LHCN-M2 (cell line): ENCODE results near the gene GRM4. TPM values are rescaled to one million over a fixed set of nuclear protein-coding genes. Genes with fewer than 3 reads are reported as not detected.
"Not testable (repeated sequence)": the region's sequence is repeated elsewhere in the genome, so short reads cannot be mapped to it uniquely, and the experiment has no call there.

Experiments used
- DNase-seq: peaks from one replicate; pipeline ENCODE4 v3.0.0-alpha.2; 2012; ENCODE audit warnings: low read depth
- total RNA-seq: library from RNA; depleted of rRNA; stranded (reverse); fragments of >200 nt; gene quantifications from 2 replicates; pipeline ENCODE4 v1.2.3, GENCODE V29; 2014

GRM4 gene
- total RNA-seq, 1 experiment from 2014 or later, result not detected

DNA sequence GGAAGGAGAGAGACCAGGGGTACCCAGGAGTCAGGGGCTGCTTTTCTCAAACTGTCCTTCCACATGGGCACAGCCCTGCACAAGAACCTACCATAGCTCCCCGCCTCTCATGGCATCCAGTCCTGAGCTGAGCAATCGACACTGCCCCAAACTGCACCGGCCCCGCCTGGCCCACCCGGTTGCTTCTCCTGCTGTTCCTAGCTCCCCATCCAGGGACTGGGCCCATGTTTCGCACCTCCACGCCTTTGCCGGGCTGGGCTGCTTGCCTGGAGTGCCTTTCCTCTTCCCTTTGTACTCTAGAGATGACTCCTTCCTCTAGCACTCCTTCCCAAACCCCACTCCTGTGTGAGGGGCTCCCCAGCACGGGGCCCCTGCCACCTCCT is 123.0 kb downstream of the GRM4 start:
- DNase-seq, result no peak

DNA sequence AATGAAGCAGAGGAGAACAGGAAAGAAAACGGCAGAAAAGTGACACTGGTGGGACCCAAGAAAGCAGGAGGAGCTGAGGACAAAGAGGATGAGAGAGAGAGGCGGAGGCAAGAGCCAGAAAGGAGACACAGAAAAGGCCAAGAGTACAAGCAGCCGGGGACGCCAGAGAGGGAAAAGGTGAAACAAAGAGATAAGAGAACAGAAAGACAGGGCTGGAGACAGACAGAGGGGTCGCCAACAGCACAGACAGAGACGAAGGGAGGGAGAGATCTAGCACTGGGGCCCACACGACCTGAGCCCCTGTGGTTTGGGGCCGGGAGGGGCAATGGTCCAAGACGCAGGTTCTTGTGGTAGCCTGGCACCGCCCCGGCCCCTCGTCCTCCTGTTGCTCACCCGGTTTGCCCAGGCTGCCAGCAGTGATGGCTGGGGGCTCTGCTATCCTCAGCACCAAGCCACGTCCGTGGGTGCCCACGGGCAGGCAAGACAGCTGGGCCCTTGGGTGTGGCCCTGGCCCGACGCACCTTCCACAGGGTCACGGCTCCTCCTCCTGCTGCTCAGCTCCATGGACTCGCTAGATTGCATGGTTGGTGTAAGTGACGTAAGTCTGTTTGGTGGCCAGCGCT is 123.5 kb downstream of the GRM4 start:
- DNase-seq, result no peak

DNA sequence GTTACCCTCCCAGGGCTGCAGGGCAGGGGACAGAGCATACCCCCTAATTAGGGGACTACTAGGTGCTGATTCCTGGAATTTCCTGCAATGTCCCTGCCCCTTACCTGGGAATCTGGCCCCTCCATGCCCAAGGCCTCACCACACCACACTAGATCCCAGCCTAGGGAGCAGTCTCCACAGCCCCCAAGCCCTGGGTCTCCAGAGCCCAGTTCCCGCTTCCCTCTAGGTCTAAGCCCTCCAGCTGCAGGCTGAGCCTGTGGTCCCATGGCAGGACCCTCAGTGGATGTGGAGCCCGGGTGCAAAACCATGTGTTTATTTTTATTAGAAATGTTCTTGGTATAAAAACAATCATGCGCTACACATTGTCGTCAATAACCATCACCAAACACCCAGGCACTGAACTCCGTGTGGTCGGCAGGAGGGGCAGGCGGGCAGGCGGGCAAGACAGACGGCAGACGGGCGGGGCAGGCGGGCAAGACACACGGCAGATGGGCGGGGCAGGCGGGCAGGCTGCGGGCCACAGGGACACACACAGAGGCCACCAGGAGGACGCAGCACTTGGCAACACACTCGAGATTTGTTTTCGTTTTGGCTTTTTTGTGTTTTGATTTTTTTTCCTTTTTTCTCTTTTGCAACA is 124.2 kb downstream of the GRM4 start:
- DNase-seq, result no peak

DNA sequence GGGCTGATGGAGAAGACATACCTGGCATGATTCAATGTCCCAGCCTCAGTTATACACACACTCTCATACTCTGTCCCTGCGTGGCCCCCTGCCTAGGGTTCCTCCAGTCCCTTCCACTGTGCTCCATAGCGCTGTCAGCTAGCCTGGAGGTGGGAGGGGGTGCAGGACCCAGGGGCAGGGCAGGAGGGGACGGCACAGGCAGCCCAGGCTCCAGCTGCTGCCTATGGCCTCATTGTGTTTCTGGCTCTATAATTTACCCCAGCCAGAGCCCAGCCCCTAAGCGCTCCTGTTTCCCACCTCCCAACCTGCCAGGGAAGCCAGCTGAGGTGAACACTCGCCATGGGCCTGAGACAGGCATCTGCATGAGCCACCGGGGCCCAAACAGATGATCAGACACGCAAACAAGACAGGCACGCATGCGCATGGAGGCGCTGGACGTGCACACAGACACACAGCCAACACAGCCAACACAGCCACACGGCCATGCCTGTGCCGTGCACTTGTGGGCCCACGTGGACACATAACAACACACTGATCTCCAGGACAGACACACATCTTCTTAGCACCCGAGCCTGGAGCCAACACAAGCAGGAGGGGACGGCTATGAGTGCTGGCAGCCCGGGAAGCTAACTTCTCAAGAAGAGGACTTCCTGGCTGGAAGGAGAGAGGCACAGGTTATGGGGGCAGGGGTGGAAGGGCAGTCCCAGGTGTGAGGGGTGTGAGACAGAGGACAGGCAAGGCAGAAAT is 124.9 kb downstream of the GRM4 start:
- no peak for DNase-seq

DNA sequence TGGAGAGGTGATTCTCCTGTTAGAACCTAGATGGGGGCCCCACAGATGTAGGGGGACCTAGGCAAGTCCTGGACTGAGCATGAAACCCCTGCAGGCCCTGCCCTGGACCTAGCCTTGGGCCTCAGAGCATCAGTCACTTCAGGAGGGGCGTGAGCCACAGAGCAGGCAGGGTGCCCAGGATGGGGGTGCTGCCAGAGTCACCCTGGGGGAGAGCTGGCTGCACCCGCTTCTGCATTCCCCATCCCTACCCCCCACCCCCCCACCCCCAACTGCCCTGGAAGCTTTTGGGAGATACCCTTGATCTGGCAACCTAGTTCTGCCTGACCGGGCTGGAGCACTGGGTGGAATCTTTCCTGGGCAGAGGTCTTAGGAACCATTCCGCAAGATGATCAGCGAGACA is 125.6 kb downstream of the GRM4 start:
- no peak for DNase-seq

DNA sequence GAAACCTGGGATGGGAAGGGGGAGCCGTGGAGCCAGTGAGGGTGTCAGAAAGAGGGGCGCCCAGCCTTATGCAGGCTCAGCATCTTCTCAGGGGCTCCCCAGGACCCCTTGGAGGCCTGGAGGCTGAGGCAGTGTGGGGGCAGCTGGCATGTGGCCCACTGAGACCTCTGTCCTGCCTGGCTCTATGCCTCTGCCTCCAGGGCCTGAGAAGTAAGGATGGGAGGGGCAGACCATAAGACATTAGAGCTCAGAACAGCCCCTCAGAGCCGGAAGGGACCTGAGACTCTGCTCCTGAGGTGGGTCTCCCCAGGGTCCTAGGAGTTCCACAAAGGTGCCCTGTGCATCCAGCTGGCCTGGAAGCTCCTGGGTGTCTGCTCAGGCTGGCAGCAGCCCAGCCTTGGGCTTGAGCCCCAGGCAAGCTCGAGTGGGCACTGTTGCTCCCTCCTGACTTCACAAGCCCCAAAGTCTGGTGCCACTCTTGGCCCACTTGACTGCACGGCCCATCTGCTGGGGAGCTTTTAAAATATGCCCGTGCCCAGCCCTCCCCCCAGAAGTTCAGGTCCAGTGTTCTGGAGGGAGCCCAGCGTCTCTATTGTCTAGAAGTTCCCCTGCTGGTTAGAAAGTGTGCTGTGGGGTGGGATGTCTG is 126.8 kb downstream of the GRM4 start:
- no peak for DNase-seq

DNA sequence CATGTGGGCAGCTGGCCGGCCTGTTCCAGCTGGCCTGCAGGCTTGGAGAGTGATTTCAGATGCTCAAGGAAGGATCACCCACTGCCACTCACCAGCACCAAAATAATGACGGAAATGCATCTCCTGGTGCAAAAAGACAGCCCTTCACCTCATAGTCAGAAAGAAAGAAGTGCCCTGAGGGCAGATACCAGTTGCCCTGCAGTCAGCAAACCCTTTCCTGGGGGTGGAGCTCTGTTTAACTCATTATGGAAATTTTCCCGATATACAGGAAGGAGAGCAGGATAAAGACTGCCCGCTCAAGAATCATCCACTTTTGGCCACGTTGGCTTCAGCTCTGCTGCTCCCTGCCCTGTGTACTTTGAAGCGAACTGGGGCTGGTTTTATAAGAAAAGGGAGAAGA is 127.9 kb downstream of the GRM4 start:
- no peak for DNase-seq

DNA sequence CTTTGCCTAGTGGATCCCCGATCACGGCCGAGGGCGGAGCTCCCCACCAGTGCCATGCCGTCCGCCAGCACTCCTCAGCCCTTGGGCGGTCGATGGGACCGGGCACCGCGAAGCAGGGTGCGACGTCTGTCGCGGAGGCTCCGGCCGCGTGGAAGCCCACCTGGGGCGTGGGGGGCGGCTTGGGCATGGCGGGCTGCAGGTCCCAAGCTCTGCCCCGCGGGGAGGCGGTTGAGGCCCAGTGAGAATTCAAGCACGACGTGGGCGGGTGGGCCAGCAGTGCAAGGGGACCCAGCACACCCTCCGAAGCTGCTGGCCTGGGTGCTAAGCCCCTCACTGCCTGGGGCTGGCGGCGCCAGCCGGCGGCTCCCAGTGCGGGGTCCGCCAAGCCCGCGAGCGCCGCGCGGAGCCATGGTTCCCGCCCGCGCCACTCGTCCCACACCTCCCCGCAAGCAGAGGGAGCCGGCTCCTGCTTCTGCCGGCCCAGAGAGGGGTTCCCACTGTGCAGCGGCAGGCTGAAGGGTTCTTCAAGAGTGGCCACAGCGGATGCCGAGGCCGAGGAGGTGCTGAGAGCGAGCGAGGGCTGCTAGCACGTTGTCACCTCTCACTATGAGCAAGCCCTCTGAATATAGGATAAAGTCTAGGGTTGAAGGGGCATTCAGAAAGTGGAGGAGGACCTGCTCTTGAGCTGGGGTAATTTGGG is 128.6 kb downstream of the GRM4 start:
- no peak for DNase-seq

DNA sequence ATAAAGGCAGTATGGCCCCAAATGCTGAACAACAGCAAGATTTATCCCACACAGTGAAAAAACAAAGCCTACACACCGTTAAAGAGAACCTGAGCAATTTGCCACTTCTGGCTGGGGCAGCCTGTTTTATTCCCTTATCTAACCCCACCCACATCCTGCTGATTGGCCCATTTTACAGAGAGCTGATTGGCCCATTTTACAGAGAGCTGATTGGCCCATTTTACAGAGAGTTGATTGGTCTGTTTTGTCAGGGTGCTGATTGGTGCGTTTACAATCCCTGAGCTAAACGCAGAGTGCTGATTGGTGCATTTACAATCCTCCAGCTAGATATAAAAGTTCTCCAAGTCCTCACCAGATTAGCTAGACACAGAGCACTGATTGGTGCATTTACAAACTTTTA is 129.3 kb downstream of the GRM4 start:
- DNase-seq, result not testable (repeated sequence)

DNA sequence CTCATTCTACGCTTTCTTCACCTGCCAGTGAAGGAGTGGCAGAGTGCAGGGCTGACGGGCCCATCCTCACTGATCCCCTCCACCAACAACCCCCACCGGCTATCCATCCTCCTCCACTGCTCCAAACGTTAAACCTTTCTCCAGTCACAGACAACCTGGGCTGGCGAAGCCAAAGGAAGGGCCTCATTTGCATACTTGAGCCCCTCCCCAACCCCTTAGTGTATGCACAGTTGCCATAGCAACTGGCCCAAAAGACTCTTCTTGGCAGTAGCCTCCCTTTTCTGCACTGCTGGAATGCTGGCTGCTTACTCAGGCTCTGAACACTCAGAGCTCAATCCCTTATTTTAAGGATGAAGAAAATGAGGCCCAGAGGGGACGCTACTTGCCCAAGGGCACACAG is 130.3 kb downstream of the GRM4 start:
- DNase-seq, result no peak

DNA sequence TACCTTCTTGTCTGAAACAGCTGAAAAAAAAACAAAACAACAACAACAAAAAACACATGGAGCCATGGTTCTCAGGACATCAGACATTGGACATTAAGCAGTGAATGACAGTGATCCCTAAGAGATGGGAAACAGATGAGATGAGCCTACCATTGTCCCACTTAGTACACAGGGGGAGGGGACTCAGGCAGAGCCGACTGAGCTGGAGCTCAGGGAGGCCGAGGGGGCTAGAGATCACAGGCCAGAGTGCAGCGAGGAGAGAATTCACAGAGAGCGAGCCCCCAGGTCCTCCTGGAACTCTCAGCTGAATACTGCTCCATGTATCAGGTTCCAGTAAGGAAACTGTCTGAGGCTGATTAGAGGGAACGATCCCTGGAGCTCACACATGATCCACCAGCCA is 134.6 kb downstream of the GRM4 start:
- no peak for DNase-seq

DNA sequence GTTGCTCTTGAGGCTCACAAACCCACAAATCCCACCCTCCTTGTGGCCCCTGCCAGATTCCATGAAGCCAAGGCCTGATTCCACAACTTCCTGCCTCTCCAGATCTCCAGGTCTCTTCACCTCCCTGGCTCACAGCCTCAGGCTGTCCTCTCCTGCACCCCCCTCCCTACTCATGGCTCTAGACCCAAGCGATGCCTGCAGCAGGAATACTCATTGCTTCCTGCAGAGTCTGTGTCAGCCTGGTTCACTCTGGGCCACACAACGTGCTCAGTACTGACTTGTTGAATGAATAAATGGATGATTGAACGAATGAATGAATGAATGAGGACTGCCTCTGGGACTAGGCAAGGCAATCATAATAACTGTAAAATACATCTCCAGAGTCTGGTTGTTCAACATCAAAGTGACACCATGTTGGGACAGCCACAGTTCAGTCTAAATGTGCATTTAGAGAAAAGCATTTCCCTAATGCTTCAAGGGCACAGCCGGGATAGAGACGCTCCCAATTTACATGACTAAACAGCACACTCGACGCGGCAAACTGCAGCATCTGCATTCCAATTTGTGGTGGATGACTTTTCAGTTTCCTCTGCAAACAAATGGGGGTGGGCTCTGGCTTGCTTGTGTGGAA is 139.9 kb downstream of the GRM4 start:
- DNase-seq, result no peak

DNA sequence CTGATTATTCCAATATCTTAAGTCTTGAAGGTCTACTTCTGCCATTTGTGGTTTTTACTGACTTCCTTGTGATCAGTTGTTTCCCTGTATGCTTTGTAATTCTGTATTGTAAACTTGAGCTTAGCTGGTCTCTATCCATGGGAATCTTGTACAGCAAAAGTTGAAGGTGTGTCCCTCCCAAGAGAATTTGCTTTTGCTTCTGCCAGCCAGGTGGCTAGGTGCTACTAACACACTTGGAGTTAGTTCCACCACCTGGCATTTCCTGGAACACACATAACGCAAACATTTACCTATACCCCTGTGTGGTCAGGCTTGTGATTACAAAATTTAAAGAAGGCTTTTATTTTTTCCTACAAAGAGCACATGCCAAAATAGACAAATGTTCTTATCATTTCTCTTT is 141.2 kb downstream of the GRM4 start:
- no peak for DNase-seq

DNA sequence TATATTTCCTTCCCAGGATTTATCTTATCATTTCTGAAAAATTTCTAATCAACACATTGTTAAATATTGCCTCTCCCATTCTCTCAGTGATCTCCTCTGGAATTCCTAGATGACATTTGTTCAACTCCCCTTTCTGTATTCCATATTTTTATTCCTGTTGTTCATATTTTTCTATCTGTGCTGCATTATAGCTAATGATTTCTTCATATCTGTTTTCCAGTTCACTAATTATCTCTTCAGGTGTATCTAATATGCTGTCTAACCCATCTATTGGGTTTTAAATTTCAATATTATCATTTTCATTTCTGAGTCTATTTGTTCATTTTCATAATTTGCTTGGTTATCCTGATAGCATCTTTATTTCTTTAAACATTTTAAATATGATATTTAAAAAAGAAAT is 141.9 kb downstream of the GRM4 start:
- DNase-seq, result no peak

DNA sequence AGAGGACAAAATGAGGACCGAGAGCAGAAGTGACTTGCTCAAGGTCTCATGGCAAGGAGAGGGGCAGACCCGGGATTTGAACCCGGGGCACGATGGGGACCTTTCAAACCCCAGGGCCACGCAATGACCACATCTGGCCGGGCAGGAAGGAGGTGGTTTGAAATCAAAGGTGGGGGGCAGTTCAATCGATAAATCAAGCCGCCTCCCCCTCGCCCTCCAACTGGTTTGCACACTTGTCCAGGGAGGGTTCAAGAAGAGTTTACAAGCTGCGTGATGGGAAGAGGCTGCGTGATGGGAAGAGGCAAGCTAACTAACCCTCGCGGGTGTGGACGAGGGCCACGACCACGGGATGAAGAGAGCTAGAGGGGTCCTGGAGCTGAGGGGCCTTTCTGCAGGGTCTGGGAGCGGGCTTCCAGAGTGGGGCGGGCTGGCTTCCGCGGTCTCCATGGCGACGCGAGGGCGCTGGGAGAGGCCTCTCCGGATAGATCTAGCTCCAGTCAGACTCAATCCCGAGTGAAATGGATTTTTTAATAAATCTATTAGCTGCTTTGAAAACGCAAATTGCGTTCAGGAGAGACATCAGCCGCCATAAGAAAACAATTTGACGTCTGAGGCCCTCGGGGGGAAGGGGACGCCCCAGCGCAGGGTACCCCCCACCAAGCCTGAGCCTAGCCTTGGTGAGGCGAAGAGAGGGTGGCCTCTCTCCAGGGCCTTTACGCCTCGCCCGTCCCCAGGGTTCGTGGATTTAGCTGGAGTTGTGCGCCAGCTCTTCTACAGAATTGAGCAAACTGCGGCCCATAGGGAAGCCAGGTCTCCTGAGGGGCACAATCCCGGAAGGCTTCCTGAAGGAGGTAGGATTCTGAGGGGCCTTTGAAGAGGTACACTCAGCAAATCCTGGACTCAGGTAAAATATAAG is 143.9 kb downstream of the GRM4 start:
- DNase-seq, result no peak

DNA sequence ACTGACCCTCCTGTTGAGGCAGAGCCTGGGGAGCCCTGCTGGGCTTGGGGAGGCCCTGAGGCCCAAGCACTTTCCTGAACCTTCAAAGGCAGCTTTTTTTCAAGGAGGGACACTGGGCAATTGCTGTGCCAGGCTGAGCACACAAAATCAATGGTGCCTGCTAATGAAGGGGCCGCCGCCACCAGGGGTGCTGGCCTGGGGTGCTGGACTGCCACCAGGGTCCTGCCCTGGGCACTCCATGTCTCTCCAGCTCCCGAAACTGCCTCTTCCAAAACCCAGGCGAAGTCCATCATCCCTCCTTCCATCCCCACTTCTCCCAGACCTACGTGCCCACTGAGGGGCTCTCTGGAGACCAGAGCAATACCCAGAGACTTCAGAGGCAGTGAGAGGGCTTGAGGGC is 145.6 kb downstream of the GRM4 start:
- DNase-seq, result no peak

DNA sequence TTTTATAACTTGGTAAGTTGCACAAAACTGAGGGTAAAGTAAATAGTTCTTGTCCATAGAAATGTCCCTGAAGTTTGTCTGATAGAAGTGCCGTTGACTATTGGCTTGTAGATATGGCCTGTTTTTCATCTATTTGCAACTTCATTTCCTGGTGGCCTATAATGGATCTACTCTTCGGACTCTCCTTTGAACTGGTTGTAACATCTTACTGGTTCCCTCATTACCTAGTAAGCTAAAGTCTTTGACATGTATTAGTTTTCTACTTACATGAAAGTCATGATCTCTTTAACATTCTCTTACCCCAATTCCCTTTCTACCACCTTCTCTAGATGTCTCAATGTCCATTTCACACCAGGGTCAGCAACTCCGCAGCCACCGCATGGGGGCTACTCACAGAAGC is 146.3 kb downstream of the GRM4 start:
- no peak for DNase-seq

DNA sequence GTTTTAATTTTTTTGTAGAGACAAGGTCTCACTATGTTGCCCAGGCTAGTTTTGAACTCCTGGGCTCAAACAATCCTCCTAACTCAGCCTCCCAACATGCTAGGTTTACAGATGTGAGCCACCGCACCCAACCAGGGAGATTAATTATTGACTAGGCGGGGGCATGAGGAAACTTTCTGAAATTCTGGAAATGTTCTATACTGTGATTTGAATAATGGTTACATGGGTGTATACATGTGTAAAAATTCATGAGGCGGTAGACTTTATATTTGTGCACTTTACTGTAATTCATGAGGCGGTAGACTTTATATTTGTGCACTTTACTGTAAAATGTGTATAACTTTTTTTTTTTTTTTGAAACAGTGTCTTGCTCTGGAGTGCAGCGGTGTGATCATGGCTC is 147.2 kb downstream of the GRM4 start:
- DNase-seq, result no peak

DNA sequence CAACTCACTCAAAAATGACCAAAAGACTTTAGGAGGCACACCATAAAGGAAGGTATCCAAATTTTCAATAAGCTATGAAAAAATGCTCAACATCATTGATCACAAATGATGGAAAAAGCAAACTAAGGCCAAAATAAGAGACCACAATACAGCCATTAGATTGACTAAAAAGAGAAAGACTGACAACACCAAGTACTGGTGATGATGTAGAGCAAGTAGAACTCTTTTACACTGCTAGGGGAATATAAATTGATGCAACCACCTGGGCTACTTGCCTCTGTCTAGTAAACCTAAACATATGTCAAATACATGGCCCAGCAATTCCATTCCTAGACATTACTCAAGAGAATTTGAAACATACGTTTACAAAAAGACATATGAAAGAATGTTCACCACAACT is 148.6 kb downstream of the GRM4 start:
- DNase-seq, result no peak

DNA sequence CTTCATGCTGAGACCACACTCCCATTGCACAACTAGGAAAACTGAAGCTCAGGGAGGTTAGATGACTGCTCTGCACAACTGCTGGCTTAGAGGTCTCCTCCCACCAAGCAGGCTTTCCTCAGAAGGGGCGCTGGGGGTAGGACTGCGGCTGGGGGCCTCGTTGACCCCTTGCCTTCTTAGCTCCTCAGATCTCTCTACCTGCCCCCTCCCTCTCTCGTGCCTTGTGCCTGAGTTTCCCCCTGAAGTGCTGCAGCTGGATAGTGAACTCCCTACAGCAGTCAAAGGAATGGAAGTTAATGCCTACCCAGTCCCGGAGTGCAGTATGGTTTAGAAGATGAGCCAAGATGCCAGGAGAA is 149.8 kb downstream of the GRM4 start:
- no peak for DNase-seq
